OCI-LY1 (cell line): ENCODE results near the gene IL10.

Source experiments
- H2AFZ ChIP-seq: fragments of 200-600 bp; sonication (generic), shearing (Covaris generic); 2 replicates; pipeline ENCODE4 v1.6.0; 2014; ENCODE audit warnings: antibody characterized with exemption, mild to moderate bottlenecking, low read length
- H3F3A ChIP-seq: fragments of 200-600 bp; sonication (generic), shearing (Covaris generic); 2 replicates; pipeline ENCODE4 v1.6.0; 2014; ENCODE audit warnings: mild to moderate bottlenecking, antibody characterized with exemption, low read length, moderate library complexity; ENCODE audit not compliant: insufficient read depth
- H3K27ac ChIP-seq: fragments of 200-600 bp; sonication (generic); 2 replicates; pipeline ENCODE4 v1.5.1; 2014; ENCODE audit warnings: low read length, mixed run types, mild to moderate bottlenecking, low read depth; ENCODE audit not compliant: poor library complexity, severe bottlenecking
- H3K27me3 ChIP-seq: fragments of 200-600 bp; sonication (generic); 2 replicates; pipeline ENCODE4 v1.6.0; 2014; ENCODE audit warnings: antibody characterized with exemption, mild to moderate bottlenecking, low read length, moderate library complexity; ENCODE audit not compliant: insufficient read depth
- H3K36me3 ChIP-seq: fragments of 200-600 bp; sonication (generic); 2 replicates; pipeline ENCODE4 v1.6.1; 2014; ENCODE audit warnings: mild to moderate bottlenecking, antibody characterized with exemption, low read length, moderate library complexity, mixed read lengths; ENCODE audit not compliant: insufficient read depth
- H3K4me1 ChIP-seq: fragments of 200-600 bp; sonication (generic); 2 replicates; pipeline ENCODE4 v1.5.1; 2014; ENCODE audit warnings: mild to moderate bottlenecking, low read length, moderate library complexity; ENCODE audit not compliant: insufficient read depth, severe bottlenecking
- H3K4me2 ChIP-seq: fragments of 200-600 bp; sonication (generic), shearing (Covaris generic); 2 replicates; pipeline ENCODE4 v1.6.1; 2014; ENCODE audit warnings: low read length
- H3K4me3 ChIP-seq: fragments of 200-600 bp; sonication (generic); 2 replicates; pipeline ENCODE4 v1.5.1; 2014; ENCODE audit warnings: low read length, low read depth, mild to moderate bottlenecking, mixed read lengths; ENCODE audit not compliant: poor library complexity, severe bottlenecking
- H3K79me2 ChIP-seq: fragments of 200-600 bp; shearing (Covaris generic); 2 replicates; pipeline ENCODE4 v1.6.1; 2016; ENCODE audit warnings: mixed run types, low read length, mixed read lengths; ENCODE audit not compliant: insufficient read depth
- H3K9ac ChIP-seq: fragments of 200-600 bp; sonication (generic), shearing (Covaris generic); 2 replicates; pipeline ENCODE4 v1.6.1; 2014; ENCODE audit warnings: mild to moderate bottlenecking, low read length, mixed read lengths
- H3K9me2 ChIP-seq: fragments of 200-600 bp; sonication (generic), shearing (Covaris generic); 2 replicates; pipeline ENCODE4 v1.6.1; 2014; ENCODE audit warnings: low read depth, mild to moderate bottlenecking, low read length, mixed read lengths
- H3K9me3 ChIP-seq: fragments of 200-600 bp; shearing (Covaris generic); 2 replicates; pipeline ENCODE4 v1.6.1; 2014; ENCODE audit warnings: low read length, mixed read lengths
- H4K20me1 ChIP-seq: fragments of 200-600 bp; sonication (generic), shearing (Covaris generic); 2 replicates; pipeline ENCODE4 v1.6.0; 2016; ENCODE audit warnings: mild to moderate bottlenecking, low read length; ENCODE audit not compliant: insufficient read depth
- CTCF ChIP-seq: fragments of 200-600 bp; sonication (generic), shearing (Covaris generic); IDR thresholded peaks from 2 replicates; pipeline ENCODE4 v1.5.1; 2017; ENCODE audit warnings: mild to moderate bottlenecking, antibody characterized with exemption, low read length, moderate library complexity, mixed read lengths
- EZH2 ChIP-seq: fragments of 200-600 bp; sonication (generic), shearing (Covaris generic); IDR thresholded peaks from 2 replicates; pipeline ENCODE4 v1.8.0; 2017; ENCODE audit warnings: borderline replicate concordance, mixed run types, mild to moderate bottlenecking, antibody characterized with exemption, low read length, moderate library complexity, mixed read lengths

Gene IL10

GRCh38 chr1:206736878-206737728 lies 35.2 kb downstream of the IL10 start:
- TF ChIP-seq CTCF (no peak), EZH2 (no peak)
- Histone ChIP-seq H3K36me3 (no peaks in the 10 kb centered on the region), H3K9ac (no peak overlapping the region), H2AFZ (no peak overlapping the region), H3K9me2 (no peaks in the 10 kb centered on the region), H3K9me3 (no peaks in the 10 kb centered on the region), H3K4me2 (no peak overlapping the region), H3F3A (no peaks in the 10 kb centered on the region), H4K20me1 (no peaks in the 10 kb centered on the region), H3K27me3 (no peaks in the 10 kb centered on the region), H3K79me2 (no peaks in the 10 kb centered on the region), H3K27ac (peak overlapping the region; percentile 80), H3K4me3 (no peak overlapping the region), H3K4me1 (peaks cover 35% of the 10 kb centered on the region)

- H3K36me3 ChIP-seq = peaks cover 9% of the 10 kb centered on the region; the same call in 1 of the 2 replicates
- H4K20me1 ChIP-seq = no peaks in the 10 kb centered on the region
- no peaks in the 10 kb centered on the region for H3K79me2 ChIP-seq
- no peak overlapping the region for H3K4me2 ChIP-seq
- H3K4me1 ChIP-seq = peaks cover 22% of the 10 kb centered on the region
- no peak overlapping the region for H2AFZ ChIP-seq
- no peak overlapping the region for H3K9ac ChIP-seq
- H3K27ac ChIP-seq = no peak overlapping the region
- no peaks in the 10 kb centered on the region for H3K27me3 ChIP-seq
- H3K9me3 ChIP-seq = no peaks in the 10 kb centered on the region
- TF ChIP-seq CTCF = no peak
- no peak for TF ChIP-seq EZH2
- no peaks in the 10 kb centered on the region for H3F3A ChIP-seq
- no peaks in the 10 kb centered on the region for H3K9me2 ChIP-seq
- H3K4me3 ChIP-seq = no peak overlapping the region
Observed at GRCh38 chr1:206735553-206736031, 36.7 kb downstream of the IL10 start.

- H3K79me2 ChIP-seq = no peaks in the 10 kb centered on the region
- H3K27me3 ChIP-seq = no peaks in the 10 kb centered on the region
- H4K20me1 ChIP-seq = no peaks in the 10 kb centered on the region
- H3K9me2 ChIP-seq = no peaks in the 10 kb centered on the region
- H3K9ac ChIP-seq = no peak overlapping the region
- no peaks in the 10 kb centered on the region for H3K9me3 ChIP-seq
- H2AFZ ChIP-seq = no peak overlapping the region
- peaks cover 13% of the 10 kb centered on the region; the same call in 1 of the 2 replicates for H3K36me3 ChIP-seq
- TF ChIP-seq CTCF (peak; percentile 88), EZH2 (no peak)
- no peak overlapping the region for H3K27ac ChIP-seq
- no peak overlapping the region for H3K4me2 ChIP-seq
- peaks cover 13% of the 10 kb centered on the region for H3K4me1 ChIP-seq
- no peak overlapping the region for H3K4me3 ChIP-seq
- no peaks in the 10 kb centered on the region for H3F3A ChIP-seq
Observed at GRCh38 chr1:206734499-206735142, 37.7 kb downstream of the IL10 start.
